DOHH2 (cell line): ENCODE measurements around the gene ABAT.

Experiments
- H3F3A ChIP-seq: fragments of 200-600 bp; sonication (generic), shearing (Covaris generic); 2 replicates; pipeline ENCODE4 v1.6.0; 2016; ENCODE audit warnings: antibody characterized with exemption, mild to moderate bottlenecking; ENCODE audit not compliant: control insufficient read depth, insufficient read depth
- H3K27ac ChIP-seq: fragments of 200-600 bp; sonication (generic); 2 replicates; pipeline ENCODE4 v1.5.1; 2014; ENCODE audit warnings: low read depth, mild to moderate bottlenecking, low read length, moderate library complexity
- H3K27me3 ChIP-seq: fragments of 200-600 bp; sonication (generic); 2 replicates; pipeline ENCODE4 v1.6.1; 2014; ENCODE audit warnings: mild to moderate bottlenecking, low read length, mixed read lengths; ENCODE audit not compliant: control insufficient read depth
- H3K36me3 ChIP-seq: fragments of 200-600 bp; sonication (generic); 2 replicates; pipeline ENCODE4 v1.6.1; 2014; ENCODE audit warnings: mild to moderate bottlenecking, low read length, moderate library complexity, mixed read lengths; ENCODE audit not compliant: control insufficient read depth
- H3K4me1 ChIP-seq: fragments of 200-600 bp; sonication (generic); 2 replicates; pipeline ENCODE4 v1.6.1; 2014; ENCODE audit warnings: mild to moderate bottlenecking, low read length, mixed read lengths; ENCODE audit not compliant: control insufficient read depth
- H3K4me2 ChIP-seq: fragments of 200-600 bp; sonication (generic); 2 replicates; pipeline ENCODE4 v1.6.0; 2014; ENCODE audit warnings: mild to moderate bottlenecking, low read length, moderate library complexity
- H3K4me3 ChIP-seq: fragments of 200-600 bp; sonication (generic); 2 replicates; pipeline ENCODE4 v1.5.1; 2014; ENCODE audit warnings: mild to moderate bottlenecking, low read length, mixed read lengths
- H3K79me2 ChIP-seq: fragments of 200-600 bp; sonication (generic); 2 replicates; pipeline ENCODE4 v1.6.1; 2014; ENCODE audit warnings: mild to moderate bottlenecking, low read length, mixed read lengths; ENCODE audit not compliant: control insufficient read depth
- H3K9me2 ChIP-seq: fragments of 200-600 bp; sonication (generic); replicated peaks from 2 replicates; pipeline ENCODE4 v1.6.1; 2014; ENCODE audit warnings: mild to moderate bottlenecking, low read length, mixed read lengths; ENCODE audit not compliant: control insufficient read depth
- H3K9me3 ChIP-seq: fragments of 200-600 bp; sonication (generic); 2 replicates; pipeline ENCODE4 v1.6.1; 2014; ENCODE audit warnings: antibody characterized with exemption, low read length, mixed read lengths; ENCODE audit not compliant: control insufficient read depth, insufficient read depth
- H4K20me1 ChIP-seq: fragments of 200-600 bp; sonication (generic); 2 replicates; pipeline ENCODE4 v1.6.0; 2014; ENCODE audit warnings: low read depth, mild to moderate bottlenecking, antibody characterized with exemption, low read length, moderate library complexity; ENCODE audit not compliant: control insufficient read depth, insufficient read depth
- EZH2phosphoT487 ChIP-seq: fragments of 200-600 bp; sonication (generic); IDR thresholded peaks from 2 replicates; pipeline ENCODE4 v1.6.1; 2017; ENCODE audit warnings: borderline replicate concordance, mild to moderate bottlenecking, antibody characterized with exemption, low read length, moderate library complexity, mixed read lengths
- TF ChIP-seq, protein P1 (sequence below): fragments of 200-600 bp; sonication (generic); IDR thresholded peaks from one replicate; pipeline ENCODE4 v1.5.1; 2014; ENCODE audit warnings: antibody characterized with exemption, mild to moderate bottlenecking, low read depth, low read length; ENCODE audit not compliant: poor library complexity, severe bottlenecking

ABAT gene

GRCh38 chr16:8774208-8774607 is 99.8 kb downstream of the ABAT start:
- no peak overlapping the region for H3K27ac ChIP-seq

DNA sequence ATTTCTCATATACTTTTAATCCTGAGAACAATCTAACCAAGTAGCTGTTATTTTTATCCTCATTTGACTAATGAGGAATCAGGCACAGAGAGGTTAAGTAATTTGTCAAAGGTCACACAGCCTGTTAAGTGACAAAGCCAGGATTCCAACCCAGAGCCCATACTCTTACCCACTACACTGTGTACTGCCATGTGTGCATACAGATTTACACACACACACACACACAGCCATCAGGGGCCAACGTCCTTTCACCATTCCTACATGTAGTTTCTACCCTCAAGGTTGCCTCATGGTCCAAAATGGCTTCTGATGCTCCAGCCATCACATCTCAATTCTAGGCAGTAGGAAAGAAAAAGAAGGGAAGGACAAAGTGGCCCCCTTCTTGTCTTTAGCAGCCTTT is 100.9 kb downstream of the ABAT start:
- Histone ChIP-seq H4K20me1 (no peaks in the 10 kb centered on the region), H3K4me2 (no peak overlapping the region), H3F3A (no peaks in the 10 kb centered on the region), H3K27me3 (no peaks in the 10 kb centered on the region), H3K27ac (no peak overlapping the region), H3K9me3 (no peaks in the 10 kb centered on the region), H3K4me1 (no peaks in the 10 kb centered on the region), H3K9me2 (no peaks in the 10 kb centered on the region), H3K36me3 (no peaks in the 10 kb centered on the region), H3K4me3 (no peak overlapping the region), H3K79me2 (no peaks in the 10 kb centered on the region)
- TF ChIP-seq, protein P1, sequence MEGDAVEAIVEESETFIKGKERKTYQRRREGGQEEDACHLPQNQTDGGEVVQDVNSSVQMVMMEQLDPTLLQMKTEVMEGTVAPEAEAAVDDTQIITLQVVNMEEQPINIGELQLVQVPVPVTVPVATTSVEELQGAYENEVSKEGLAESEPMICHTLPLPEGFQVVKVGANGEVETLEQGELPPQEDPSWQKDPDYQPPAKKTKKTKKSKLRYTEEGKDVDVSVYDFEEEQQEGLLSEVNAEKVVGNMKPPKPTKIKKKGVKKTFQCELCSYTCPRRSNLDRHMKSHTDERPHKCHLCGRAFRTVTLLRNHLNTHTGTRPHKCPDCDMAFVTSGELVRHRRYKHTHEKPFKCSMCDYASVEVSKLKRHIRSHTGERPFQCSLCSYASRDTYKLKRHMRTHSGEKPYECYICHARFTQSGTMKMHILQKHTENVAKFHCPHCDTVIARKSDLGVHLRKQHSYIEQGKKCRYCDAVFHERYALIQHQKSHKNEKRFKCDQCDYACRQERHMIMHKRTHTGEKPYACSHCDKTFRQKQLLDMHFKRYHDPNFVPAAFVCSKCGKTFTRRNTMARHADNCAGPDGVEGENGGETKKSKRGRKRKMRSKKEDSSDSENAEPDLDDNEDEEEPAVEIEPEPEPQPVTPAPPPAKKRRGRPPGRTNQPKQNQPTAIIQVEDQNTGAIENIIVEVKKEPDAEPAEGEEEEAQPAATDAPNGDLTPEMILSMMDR: no peak
- TF ChIP-seq EZH2phosphoT487: no peak

More at GRCh38 chr16:8774208-8774607, 99.8 kb downstream of the ABAT start:
- H3K4me1 ChIP-seq: no peaks in the 10 kb centered on the region
- H3K9me2 ChIP-seq: no peaks in the 10 kb centered on the region
- H4K20me1 ChIP-seq: no peaks in the 10 kb centered on the region
- no peaks in the 10 kb centered on the region for H3K79me2 ChIP-seq
- no peak overlapping the region for H3K4me2 ChIP-seq
- no peaks in the 10 kb centered on the region for H3K36me3 ChIP-seq
- H3F3A ChIP-seq: no peaks in the 10 kb centered on the region
- TF ChIP-seq EZH2phosphoT487: no peak
- TF ChIP-seq, protein P1: no peak
- H3K9me3 ChIP-seq: no peaks in the 10 kb centered on the region
- no peaks in the 10 kb centered on the region for H3K27me3 ChIP-seq
- H3K4me3 ChIP-seq: no peak overlapping the region

DNA sequence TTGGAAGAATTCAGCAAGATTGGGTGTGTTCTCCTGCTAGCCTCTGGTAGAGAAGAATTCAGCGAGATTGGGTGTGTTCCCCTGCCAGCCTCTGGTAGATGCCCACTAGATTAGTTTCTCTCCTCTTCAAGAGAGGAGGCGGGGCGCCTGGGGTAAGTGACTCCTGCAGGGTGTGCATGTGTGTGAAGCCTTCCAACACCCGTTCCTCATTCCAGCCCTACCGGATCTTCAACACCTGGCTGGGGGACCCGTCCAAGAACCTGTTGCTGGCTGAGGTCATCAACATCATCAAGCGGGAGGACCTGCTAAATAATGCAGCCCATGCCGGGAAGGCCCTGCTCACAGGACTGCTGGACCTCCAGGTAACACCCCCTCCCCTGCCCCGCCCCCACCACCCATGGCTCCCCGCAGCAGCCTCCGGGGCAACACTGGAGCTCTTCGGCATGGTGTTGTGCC is 101.7 kb downstream of the ABAT start:
- H3K4me3 ChIP-seq: no peak overlapping the region
- no peaks in the 10 kb centered on the region for H3K4me1 ChIP-seq
- no peaks in the 10 kb centered on the region for H3K36me3 ChIP-seq
- H3K79me2 ChIP-seq: no peaks in the 10 kb centered on the region
- H3K4me2 ChIP-seq: no peak overlapping the region
- no peaks in the 10 kb centered on the region for H3F3A ChIP-seq
- TF ChIP-seq, protein P1: no peak
- TF ChIP-seq EZH2phosphoT487: no peak
- H3K9me3 ChIP-seq: no peaks in the 10 kb centered on the region
- no peaks in the 10 kb centered on the region for H3K9me2 ChIP-seq
- H3K27ac ChIP-seq: no peak overlapping the region
- H4K20me1 ChIP-seq: no peaks in the 10 kb centered on the region
- no peaks in the 10 kb centered on the region for H3K27me3 ChIP-seq
